GM15510 (cell line): ENCODE data around the gene NFAM1.

ENCODE experiments used
- POLR2A ChIP-seq: IDR thresholded peaks from 3 replicates; pipeline ENCODE4 v1.6.1; 2011; ENCODE audit warnings: borderline replicate concordance; ENCODE audit not compliant: insufficient read length; ENCODE audit errors: extremely low read depth

NFAM1 gene

DNA sequence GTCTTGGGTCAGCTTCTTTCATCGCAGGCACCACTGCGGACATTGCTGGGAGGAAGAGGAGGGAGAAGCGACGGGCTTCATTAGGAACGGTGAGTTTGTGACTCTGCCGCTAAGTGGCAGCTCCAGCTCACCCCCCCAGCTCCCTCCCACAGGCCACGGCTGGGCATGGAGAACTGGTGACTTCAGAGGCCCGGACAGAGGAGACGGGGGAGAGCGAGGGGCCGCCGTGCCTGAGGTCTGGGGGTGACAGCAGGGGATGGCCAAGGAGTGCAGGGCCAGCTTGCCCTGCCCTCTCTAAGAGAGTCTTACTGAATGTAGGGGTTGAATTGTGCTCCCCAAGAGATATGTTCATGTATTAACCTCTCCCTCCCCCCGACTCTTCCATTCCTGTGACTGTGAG is 13.9 kb upstream of the NFAM1 start:
- TF ChIP-seq POLR2A, result no peak

DNA sequence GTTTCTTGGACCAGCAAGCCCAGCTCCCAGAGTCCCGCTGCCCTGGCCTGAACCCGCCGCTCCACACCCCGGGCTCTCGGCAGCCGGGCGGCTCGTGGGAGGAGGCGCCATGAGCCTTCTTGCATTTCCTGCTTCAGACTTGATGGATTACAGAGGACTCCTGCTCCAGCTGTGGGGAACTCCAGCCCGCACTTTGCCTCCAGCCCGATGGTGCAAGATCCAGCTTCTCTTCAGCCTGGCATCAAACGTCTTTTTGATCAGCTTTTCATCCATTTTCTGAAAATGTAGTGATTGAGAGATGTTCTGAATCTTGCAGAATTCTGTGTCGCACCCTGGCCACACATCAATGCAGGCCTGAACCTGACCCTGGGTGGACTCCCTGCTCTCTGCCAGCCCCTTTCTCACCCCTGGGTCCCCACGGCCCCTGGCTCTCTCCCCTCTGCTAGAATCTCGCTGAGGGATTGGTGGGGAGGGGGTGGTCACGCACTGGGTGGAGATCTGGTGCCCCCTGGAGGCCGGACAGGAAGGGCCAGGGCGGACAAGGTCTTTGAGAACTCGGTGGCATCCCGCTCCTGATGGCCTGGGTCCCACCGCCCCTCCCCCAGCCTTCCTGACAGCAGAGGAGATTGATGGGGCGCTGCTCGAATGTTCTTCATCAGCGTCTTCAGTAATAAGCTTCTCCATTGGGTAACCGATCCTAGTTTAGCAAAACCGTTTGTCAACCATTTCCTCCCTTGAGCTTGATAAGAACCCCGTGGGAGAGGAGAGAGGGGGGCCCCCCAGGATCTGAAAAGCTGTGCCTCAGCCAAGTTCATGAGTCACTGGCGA is 12.1 kb upstream of the NFAM1 start:
- TF ChIP-seq POLR2A, result peak; percentile 44

DNA sequence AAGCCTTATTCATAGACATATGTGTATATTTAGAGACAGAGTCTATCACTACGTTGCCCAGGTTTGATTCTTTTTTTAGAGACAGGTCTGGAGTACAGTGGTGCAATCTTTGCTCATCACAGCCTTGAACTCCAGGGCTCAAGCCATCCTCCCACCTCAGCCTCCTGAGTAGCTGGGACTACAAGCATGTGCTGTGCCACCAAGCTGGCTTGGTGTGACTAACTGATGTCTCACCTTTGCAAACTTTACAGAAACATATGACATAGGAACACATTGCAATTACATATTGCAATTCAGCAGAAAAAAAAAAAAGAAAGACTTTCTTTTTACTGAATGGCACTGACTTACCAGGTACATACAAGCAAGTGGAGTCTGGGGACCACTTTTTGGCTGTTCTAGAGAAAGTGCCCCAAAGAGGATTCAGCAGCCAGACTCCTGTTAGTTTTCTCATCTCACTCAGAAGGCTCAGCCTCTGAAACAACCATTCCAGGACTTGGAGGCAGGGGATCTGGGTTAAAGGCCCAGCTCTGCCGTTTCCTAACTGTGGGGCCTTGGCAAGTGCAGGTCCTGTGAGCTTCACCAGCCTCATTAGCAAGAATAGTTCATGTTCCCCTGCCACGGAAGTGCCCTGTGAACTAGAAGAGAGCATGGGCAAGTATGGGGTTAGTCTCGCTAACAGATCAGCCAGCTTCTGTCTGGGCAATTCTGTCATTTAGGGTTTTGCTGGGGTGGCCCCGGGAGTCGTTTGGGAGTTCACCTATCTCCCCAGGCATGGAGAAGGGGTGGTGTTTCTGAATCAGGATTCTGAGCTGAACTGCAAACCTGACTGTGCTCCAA is 11.3 kb upstream of the NFAM1 start:
- no peak for TF ChIP-seq POLR2A

DNA sequence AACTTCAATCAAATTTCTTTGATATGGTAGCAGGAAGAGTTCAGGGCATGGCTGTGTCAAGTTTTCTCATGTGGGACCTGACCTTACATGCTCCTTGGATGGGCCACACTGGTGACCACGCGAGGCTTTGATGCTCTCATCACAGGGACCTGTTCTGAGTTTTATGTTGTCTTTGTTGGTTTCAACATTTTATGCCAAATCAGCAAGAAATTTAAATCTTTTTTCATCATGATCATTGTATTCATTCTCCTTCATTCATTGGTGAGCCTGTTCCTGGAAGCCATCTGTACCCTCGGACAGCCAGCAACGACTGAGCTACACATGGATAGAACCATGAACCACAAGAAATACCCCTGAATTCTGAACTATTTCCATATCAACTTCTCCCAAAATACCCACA is 10.5 kb upstream of the NFAM1 start:
- TF ChIP-seq POLR2A, result no peak

DNA sequence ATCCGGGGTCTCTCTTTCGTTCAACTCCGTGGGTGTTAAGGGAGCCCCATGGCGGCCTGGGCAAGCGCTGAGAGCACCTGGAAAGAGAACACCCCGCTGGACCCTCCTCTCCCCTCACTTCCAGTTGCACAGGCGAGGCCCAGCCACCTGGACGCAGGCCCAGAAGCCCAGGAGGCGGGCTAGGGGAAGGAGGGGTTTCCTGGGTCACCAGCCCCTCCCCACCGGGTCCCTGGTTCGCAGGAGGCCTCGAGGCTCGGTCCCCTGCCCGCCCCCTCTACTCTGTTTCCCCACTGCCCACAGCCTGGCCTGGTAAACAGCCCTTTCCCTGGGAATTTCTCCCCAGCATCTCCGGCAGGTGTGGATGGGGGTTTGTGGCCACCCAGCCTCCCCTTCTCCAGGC is 8.5 kb upstream of the NFAM1 start:
- no peak for TF ChIP-seq POLR2A

DNA sequence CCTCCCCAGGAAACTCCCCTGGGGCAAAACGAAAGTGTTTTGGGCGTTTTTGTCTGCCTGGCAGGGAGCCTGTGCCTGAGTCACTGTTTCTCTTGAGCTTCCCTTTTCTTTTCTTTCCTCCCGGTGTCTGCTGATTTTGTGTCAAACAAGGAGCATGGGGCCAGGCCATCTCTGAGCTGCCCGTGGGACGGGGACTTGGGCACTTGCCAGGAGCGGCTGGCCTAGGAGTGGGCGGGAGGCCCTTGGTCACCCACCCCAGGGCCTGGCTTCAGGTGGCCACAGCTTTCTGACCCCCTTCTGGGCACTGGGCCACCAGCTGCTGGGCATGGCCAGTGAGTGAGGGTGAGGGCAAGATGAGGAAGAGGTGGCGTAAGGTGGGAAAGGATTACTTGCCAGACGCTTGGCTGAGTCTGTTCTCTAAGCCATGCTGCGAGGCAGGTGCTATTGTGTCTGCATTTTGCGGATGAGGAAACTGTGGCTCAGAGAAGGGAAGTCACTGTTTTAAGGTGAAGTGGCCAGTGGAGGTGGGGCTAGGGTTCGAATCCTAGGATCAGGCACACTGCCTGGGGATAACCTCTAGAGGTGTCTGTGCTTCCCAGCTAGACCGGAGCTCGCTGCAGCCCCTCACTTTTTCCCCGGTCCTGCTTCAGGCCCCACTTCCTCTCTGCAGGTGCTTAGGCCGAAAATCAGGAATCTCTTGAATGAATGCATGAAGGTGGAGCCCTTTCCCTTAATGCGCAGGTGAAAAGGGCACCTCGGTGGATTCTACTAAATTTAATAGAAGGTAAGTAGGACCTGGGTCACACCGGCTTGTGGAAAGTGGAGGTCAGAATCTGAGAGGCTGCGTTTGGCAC is 7.8 kb upstream of the NFAM1 start:
- TF ChIP-seq POLR2A, result no peak

DNA sequence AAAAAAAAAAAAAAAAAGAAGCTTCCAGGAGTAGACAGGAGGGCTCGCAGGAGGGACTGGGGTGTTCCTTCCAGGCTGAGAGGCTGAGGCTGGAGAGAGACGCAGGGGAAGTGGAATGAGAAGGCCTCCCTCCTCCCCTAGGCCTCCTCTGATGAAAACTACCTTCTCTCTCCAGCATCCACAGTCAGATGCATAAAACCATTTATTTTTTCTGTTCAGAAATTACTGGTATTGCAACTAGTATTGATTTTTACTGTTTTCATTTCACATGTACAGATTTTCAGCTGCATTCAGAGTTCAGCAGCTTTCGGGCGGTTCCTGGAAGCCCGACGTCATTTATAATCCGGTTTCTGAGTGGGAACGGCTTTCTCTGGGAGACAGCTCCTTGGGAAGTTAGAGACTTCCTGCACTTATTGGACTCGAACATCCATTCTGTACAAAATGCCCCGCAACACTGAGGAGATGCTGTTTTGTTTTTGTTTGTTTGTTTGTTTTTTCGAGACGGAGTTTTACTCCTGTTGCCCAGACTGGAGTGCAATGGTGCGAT is 6.9 kb upstream of the NFAM1 start:
- no peak for TF ChIP-seq POLR2A

DNA sequence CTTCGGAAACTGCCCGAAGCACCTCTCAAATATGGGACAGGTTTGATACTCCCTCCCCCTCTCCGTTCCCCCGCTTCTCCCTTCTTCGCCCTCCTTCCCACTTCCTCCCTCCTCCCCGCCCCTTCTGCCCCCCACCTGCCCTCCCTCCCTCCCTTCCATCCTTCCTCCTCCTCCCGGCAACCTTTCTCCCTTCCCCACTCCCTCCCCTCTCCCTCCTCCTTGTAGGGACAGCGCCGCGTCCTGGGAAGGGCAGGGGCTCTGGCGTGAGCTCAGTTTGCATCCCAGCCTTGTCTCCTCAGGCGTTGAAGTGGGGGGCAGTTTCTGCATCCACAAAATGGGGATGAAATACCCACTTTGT is 6.1 kb upstream of the NFAM1 start:
- TF ChIP-seq POLR2A, result no peak

DNA sequence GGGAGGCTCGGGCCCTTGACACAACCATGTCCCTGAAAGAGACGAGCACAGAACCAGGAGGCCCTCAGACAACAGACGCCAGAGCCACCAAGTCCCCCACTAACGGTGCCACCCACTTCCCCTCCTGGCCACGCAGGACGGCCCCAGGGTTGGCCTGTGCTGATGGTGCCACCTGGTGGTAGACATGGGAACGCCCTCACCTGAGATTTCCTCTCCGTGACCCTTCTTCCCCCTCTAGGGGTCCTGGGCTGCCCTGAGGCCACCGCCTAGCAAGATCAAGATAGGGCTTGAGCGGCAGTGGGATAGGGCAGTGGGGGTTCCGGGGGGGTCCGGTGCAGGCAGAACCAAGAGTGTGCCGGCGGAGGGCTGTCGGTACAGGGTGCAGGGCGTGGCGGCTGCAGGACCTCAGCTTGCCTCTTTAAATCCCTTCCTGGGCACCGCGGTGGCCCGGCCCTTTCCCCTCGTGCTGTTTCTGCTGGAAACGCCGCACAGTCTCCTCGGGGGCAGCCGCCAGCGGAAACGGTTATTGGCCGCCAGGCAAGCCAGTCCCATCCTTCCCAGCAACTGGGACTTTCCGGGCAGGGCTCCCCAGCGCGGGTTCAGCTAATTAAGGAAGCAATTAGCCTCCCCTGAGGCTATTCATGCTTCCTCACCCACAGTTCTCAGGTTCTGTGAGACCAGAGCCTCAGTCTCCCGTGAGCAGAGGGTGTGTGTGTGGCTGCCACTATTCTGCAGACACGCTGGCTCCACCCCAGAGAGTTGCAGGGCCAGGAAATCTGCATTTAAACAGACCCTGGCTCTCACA is 5.5 kb upstream of the NFAM1 start:
- TF ChIP-seq POLR2A, result peak; percentile 40

DNA sequence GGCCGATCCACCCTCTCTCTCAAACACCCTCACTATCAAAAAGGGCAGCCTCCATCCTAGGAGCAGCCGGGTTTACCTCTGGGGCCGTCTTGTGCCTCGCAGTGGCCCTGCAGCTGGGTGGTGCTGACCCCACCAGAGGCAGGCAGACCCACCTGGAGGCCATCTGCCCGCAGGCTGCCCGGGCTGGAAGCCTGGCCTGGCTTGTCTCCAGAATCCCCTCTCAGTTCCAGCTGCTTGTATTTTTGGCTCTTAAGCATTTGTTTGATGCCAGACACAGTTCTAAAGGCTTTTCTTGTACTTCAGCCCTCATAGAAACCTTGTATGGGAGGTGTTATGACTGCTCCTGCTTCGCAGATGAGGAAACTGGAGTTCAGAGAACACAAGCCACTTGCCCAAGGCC is 4.2 kb upstream of the NFAM1 start:
- TF ChIP-seq POLR2A, result no peak

DNA sequence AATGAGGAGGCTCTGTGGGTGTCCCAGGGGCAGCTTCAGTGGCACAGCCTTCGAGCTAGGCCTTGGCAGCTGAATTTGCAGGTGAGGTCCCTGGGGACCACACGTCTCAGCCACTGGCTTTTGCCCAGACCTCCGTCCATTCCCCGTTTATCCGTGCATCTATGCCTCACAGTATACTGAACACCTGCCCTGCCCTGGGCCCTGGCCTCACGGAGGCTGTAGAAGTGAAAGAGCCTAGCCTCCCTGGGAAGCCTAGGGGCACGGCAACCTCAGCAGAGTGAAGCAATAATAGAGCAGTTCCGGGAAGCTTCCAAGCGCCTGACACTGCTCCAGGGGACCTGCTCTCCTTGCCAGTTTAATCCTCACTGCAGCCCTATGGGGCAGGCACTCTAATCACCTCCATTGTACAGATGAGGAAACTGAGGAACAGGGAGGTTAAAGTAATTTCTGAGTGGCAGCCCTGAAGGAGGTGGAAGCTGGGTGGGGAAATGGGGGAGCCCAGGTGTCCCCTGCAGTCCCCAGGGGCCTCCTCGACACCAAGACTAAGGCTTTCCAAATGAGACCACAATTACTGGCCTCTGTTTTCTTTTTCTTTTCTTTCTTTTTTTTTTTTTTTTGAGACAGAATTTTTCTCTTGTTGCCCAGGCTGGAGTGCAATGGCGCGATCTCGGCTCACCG is 2.7 kb upstream of the NFAM1 start:
- no peak for TF ChIP-seq POLR2A

DNA sequence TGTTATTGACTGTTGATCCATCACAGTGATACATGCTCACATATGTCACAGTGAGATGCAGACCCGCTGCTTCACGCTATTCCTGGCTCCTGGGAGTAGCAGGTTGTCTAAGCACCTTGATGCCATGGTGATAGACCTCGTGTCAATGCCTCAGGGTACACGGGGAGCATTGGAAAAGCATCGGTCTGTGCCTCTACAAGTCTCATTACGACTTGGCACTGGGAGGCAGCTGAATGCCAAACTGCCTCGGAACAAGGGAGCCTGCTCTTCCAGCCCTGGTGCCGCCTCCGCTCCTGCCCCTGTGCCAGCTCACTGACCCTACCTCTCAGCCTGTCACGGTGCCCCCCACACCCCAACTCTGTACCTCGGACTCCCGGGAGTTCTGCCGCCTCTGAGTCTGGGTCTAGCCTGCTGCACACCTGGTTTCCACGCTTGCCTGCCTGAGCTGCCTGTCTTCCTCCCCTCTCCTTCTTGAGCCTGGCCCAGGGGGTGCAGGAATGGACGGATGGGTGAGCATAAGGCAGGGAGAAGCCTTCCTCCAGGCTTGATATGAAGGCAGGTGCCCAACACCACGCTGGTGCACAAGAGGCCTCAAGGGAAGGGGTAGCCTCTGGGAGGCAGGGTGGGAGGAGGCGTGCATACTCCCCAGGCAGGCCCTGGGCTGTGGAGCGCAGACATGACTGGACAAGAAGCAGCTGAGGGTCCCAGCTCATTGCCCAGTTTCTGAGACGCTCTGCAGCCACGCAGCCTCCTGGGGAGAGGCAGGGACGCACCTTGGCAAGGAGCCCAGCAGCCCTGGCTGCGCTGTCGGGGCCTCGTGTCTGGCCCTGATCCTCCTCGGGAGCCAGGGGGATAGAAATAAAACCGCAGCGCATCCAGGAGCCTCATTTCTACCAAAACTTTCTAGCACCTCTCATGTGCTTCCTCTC is 1.8 kb upstream of the NFAM1 start:
- TF ChIP-seq POLR2A, result no peak

DNA sequence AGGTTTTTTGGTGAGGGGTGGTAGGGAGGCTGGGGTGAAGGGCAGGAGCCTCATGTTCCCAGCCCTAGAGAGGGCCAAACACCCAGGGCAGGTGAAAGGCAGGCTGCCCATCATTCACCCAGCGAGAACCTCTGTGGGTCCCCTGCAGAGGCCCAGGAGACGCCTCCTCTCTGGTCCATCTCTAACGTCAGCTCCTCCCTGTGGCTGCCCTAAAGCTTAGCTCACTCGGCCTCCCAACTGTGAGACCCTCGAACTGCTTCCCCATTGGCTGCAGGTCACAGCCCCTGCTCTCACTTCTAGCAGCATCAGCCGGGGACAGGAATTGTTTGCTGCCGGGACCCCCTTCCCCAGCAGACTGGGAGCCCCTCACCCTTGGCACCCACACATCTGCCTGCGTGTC is 615 bp upstream of the NFAM1 start:
- no peak for TF ChIP-seq POLR2A

DNA sequence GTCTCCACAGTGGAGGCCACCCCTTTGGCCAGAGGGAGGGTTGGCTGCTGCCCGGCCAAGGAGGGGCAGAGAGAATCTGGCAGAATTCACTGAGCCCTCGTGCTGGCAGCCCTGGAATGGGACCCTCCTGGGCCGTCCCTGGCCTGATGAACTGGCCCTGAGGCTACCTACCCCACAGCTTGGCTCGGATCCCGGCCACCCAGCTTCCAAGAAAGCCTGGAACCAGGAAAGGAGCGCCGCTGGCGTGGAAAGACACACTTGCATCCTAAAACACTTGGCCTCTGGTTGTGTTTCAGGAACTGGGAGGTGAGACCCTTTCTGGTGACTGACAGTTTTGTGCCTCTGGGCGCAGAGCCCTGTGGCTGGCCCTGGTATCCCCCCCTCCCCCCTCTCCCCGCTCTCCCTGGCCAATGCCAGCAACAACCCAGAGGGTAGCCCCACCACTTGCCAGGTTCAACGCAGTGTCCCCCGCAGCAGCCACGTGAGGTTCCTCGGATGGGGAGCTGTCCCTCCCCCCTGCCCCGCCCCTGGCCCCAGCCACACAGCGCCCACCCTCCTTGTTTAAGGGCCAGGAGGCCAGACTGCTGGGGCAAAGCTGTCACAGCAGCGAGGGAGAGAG is 693 bp downstream of the NFAM1 start:
- no peak for TF ChIP-seq POLR2A
